HG02884 (cell line): ENCODE measurements around the gene ZNF804B.

ENCODE experiments used
- ATAC-seq: cut with Tn5 transposase; IDR thresholded peaks from one replicate; pipeline ENCODE4 v1.9.1; 2021; ENCODE audit warnings: mild to moderate bottlenecking, moderate library complexity; ENCODE audit not compliant: unreplicated experiment

Gene ZNF804B

DNA sequence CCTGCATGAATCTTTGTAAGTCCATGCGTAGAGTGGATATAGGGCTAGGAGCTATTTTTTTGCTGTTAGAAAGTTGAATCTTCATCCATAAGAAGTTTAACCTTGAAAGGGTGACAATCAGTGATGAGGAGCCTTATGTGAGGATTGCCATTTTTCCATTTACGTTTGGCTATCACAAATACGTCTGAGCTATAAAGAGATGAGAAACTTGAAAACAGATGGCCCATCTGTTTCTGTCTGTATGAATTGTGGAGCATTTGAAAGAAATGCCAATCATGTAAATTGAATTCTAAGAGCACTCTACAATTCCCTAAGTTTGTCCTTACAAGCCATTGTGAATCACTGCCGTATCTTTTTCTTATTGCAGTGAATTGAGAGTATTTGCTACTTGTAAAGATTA is 205.9 kb downstream of the ZNF804B start:
- ATAC-seq = no peak

DNA sequence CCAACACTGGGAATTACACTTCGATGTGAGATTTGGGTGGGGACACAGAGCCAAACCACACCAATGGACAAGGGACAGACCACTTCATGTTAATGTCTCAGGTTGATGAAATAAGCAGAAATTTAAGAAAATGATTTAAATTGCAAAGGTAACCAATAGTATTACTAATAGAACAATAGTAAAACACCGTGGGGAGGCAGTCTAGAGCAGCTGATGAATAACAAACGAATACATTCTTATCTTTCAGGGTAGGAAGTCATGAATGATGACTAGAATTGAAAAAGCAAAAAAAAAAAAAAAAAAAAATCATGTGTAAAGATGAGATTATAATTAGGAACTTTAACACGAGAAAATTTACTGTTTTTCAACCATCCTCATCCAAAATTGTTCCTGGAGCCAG is 207.9 kb downstream of the ZNF804B start:
- ATAC-seq = no peak

DNA sequence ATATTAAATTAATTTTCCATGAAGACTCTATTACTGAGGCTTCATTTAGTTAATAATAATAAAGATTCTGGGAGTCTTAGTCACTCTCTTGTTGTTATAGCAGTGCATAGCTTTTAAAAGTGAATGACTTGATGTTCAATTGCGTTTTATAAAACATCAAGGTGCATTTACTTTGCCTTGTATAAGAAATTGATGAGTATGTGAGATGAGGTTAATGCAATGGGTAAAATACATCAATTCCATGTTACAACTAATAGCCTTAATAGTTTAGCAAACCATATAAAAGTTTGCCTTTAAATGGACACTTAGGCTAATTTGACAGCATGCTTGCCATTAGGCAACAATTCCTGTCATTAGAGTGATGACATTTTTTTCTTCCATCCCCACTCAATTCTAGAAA is 209.7 kb downstream of the ZNF804B start:
- no peak for ATAC-seq

DNA sequence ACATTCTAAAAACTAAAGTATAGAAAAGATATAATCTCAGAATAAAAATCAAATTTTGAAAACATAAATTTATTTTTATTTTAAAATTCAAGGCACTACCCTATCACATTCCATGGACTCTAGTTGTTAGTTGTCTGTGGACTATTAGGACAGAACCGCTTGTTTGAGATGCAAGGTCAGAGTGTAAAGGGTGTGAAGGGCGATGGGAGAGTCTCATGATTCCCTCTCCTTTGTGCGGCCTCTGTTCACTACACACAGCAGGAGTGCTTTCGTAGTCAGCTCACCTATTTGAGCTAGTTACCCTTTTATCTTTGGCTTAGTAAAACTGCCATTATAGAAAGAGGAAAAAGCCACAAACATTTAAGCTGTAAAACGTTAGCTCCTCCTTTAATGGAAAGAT is 225.8 kb downstream of the ZNF804B start:
- ATAC-seq = no peak

DNA sequence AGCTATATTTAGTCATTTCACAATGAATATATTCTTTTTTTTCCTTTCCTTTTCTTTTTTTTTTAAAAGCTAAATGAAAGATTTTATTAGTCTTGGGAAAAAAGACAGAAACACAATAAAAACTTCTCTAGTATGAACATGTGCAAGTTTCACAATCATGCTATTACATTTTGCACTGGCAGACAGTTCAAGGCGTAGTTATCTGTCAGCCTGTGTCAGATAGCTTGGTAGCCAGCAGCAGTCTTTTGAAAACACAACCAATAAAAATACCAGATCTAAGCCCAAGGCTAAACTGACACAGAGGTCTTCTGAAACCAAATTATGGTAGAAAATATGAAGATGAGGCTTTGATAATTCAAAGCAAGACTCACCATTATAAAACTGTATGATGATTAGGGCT is 241.8 kb downstream of the ZNF804B start:
- ATAC-seq = no peak

DNA sequence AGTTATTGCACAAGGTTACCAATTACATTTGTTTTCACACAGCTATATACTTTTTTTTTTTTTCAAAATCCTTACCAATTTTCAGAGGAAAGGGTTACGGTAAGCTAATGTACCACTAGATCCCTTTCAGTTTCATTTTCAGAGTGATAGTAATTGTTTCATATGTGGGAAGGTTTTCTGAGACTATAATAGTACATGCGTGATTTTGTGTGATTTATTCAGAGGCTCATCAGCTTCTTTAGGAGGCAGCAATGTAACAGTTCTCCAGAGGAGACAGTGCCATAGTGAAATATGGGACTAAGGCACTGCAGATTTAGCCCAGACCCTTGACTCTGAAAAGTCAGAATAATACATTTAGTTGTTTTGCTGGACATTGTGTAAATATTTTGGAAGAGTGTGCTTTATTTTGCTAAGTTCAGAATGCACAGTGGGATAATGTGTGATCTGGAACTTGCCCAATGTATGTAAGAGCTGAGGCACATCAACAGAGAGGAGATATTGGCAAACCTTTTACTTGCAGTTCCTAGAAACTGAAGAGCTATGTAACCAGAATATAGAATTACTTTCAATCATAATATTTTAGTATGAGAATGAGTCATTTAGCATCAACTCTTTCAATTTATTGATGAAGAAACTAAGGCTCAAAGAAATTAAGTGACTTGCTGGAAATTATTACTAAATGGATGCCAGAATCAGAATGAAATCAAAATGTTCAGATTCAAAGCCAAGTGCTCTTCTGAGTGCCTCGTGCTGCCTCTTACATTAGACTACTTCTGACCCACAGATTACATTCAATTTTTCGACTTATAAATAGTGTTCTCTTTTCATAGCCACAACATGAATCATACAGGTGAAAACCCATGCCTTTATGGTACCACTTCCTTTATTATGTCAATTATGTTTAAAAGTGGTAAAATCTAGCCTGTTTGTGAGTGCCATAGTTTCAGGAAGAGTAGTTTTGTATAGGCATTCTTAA is 243.8 kb downstream of the ZNF804B start:
- ATAC-seq = peak; percentile 81

DNA sequence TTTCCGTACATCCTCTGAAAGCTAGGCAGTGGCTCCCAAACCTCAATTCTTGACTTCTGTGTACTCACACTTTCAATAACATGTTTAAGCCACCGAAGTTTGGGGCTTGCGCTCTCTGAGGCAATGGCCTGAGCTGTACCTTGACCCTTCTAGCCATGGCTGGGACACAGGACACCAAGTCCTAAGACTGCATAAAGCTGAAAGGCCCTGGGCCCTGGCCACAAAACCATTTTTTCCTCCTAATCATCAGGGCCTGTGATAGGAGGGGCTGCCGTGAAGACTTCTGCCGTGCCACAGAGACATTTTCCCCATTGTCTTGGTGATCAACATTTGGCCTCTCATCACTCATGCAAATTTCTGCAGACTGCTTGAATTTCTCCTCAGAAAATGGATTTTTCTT is 252.5 kb downstream of the ZNF804B start:
- no peak for ATAC-seq

DNA sequence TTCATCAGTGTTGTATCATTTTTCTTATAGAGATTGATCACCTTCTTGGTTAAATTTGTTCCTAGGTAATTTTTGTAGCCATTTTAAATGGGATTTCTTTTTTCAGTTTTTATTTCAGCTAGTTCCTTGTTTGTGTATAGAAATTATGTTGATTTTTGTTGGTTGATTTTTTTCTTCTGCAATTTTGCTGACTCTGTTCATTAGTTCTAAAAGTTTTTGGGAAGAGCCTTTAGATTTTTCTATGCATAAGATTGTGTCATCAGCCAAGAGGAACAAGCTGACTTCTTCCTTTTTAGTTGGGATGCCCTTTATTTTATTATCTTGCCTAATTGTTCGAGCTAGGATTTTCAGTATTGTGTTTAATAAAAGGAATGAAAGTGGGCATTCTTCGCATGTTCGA is 258.2 kb downstream of the ZNF804B start:
- ATAC-seq = no peak

DNA sequence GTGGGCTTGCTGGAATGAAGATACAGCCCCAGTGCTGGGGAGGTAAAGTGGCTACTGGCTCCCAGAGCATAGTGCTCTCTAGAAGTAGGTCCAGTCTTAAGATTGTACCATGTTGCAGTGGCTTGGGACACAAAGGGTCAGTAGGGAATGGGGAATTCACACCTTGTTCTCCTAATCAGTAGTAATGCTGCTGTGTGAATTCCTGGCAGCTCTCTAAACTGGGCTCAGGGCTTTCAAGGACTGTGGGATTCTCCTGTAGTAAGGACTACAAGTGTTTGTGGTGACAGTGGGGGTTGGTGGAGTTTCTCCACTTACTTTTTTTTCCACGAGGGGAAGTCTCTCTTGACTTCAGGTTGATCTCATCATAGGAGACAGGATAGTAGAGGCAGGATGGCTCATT is 262.2 kb downstream of the ZNF804B start:
- no peak for ATAC-seq

DNA sequence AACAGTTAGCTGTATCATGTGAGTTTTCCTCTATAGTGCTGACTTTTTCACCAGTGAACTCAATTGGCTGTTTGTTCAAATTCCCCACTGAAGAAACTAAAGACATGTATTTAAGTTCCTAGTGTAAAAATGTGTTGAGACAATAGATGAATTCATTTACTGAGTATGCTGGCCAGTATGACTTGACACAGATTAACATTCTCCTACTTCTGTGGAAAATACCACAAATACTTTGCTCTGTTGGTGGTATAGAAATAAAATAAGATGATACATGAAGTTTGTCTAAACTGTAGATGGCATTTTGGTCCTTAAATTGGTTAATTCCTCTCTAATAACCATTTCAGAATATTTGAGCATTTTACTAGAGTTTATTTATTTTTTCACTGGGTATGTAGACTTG is 263.7 kb downstream of the ZNF804B start:
- ATAC-seq = no peak

DNA sequence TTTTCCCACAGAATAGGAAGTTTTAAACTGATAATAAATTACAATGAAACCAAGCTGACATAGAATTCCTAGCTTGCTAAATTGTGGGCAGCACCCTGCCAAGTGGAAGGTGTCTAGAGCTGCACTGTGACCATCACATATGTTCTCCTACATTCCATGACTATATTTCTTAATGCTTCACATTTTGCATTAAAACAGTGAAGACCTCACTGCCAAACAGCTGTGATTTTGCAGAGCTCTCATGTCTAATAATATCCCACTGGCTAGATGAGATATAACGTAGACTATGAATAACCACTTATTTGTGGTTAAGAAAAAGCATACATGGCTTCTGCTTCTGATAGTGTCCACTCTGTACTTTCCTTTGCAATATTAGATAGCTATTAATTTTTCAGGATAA is 264.4 kb downstream of the ZNF804B start:
- ATAC-seq = no peak

DNA sequence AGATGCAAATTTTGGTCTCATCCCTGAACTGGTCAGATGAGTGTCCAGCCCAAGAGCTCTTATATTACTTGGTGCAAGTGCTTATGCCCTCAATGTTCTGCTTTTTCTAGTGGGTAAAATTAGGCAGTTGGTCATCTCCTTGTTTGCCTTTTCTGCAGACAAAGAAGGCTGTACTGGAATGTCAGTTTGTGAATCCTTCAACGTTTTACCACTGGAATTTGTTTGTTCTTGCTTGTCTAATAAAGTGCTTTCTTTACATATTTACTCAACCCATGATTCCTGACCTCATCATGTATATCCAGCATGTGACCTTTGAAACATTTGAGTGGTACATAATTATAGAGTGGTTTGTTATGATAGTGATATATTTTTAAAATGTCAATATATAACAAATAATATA is 268.3 kb downstream of the ZNF804B start:
- ATAC-seq = no peak

DNA sequence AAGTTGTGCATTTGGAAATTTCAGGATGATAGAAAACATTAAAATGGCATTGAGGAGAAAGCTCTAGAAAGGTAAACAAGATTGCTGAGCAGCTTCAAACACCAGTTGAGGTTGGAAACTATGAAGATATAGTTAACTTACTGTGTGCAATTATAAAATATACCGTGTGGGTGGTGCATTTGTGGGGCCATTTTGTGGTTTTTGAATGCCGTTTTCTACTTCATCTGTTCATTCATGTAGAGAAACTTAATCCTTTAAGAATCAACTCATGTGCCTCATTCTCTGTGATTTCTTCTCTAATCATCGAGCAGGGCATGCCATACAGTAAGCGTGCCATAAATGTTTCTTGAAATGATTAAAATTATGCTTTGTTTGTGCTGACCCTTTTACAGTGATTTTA is 268.8 kb downstream of the ZNF804B start:
- no peak for ATAC-seq

DNA sequence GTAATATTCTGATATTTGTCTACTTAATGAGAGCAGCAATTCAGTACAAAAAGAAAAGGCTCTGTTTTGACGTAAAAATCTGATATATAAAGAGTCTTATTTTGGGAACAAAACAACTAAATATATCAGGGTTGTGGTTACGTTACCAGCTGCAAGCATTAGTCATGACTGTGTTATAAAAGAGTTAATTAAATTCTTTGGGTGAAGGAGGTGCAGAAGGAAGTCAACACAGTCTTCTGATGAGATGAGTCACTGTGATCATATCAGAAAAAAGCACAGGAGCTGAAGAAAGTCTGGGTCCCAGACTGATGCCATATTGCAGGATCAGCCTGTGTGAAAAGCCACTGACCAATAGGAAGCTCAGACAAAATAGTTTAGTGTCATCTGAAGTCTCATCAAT is 270.4 kb downstream of the ZNF804B start:
- no peak for ATAC-seq

DNA sequence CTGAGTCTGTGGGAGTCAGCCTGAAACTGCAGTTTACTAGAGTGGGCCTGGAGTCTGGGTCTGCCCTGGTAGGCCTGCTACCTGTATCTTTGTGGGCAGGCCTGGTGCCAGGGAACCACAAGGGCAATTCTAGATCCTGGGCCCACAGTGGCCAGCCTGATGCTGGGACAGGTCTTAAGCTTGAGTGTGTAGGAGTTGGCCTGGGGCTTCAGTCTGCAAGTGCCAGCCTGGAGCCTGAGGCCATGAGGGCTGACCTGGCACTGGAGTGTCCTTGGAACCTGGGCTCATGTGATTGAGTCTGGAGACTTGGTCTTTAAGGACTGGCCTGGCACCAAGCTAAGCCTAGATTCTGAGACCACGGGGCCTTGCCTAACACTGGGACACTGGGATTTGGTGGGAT is 281.7 kb downstream of the ZNF804B start:
- ATAC-seq = no peak

DNA sequence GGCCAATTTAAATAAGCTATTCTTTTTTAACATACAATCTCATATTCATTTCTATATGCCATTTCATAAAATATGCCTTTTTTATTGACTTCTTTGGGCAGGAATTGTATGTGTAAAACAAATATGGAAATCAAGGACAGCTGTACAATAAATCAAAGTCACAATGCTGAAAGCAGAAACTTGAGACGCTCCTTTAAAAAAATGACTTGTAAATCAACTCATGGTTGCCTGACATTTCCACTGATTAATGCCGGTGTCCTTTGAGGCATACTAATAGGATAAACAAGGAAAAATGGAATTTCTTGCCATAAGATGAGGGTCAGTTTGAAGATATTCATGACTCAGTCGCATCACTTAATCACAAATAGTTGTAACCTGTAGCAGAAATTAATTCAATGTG is 283.4 kb downstream of the ZNF804B start:
- no peak for ATAC-seq

DNA sequence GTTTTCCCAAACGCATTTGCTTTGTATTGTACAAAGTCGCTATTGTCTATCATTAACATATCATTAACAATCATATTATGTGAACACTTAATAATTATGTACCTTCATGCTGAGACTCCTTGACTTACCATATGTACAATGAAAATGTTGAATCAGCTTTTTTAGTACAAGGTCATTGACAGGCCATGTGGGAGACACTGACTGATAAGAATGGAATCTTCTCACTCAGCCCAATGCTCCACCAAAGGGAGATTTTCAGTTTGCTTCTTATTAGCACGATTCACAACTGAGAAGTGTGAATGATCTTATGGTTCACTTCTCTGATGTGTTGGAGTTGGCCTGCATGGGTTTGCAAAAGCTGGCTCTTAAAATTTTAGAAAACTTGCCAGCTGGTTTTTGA is 289.5 kb downstream of the ZNF804B start:
- ATAC-seq = no peak

DNA sequence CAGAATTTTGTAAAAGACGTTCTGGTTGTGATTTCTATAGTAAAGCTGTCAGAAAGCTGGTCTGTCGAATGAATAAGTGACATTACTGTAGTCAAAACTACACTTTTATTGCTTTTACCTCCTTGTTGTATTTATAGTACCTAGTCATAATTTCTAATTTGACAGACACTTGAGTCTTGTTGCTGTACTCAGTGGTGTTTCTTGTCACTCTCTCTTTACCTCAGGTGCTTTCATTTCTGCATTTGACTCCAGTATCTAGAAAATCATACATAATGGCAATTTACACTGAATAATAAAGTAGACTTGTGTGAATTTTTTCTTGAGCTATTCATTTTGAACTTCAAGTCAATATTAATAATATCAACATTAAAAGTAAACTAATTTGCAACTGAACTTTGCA is 293.6 kb downstream of the ZNF804B start:
- no peak for ATAC-seq

DNA sequence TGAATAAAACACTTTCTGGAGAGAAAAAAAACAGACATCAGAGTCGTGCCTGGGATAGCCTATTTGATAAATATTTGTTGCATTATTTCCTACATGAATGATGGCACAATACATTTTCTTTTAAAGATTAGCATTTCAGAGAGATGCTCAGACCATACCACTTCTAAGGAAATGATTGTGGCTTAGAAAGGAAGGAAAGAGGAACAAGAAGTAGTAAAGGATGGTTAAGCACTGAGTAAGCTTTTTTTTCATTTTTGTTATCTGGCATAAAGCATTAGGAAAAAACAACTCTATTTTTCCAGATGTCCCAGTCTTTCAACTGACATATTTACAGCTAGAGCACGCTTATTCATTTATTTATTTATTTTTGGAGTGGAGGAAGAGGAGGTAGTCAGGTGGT is 294.9 kb downstream of the ZNF804B start:
- ATAC-seq = no peak

DNA sequence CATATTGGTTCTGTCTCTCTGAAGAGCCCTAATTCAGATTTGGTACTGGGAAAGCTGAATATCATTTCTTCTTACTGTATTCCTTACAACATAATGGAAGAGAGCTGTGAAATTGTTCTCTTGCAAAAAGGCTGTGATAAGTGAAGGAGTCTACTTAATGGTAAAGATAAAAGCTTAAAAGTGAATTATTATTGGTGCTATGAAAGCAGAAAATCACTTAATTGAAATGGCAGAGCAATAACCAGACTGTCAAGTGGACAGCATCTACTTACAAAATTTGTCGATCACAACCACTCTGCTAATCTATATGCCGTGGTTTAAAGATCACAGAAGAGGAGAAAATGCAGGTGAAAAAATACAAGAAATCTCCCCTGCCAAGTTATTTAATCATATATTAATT is 300.7 kb downstream of the ZNF804B start:
- ATAC-seq = no peak

DNA sequence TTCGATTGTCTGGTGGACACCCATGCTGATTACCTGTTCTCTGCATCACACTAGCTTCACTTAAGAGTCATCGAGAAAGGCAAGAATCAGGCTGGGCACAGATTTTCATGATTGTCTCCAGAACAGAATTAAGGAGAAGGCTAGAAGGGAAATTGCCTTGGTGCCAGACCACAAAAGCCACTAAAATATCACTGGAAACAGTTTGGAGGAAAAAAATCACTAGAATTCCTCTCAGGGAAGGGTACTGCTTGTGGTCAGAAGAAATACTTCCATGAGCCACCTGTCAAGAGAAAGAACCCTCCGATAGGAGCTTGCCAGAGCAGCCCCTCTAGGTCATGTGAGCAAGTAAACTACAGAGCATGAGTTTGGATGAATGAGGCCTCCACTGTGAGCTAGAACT is 305.3 kb downstream of the ZNF804B start:
- ATAC-seq = no peak

DNA sequence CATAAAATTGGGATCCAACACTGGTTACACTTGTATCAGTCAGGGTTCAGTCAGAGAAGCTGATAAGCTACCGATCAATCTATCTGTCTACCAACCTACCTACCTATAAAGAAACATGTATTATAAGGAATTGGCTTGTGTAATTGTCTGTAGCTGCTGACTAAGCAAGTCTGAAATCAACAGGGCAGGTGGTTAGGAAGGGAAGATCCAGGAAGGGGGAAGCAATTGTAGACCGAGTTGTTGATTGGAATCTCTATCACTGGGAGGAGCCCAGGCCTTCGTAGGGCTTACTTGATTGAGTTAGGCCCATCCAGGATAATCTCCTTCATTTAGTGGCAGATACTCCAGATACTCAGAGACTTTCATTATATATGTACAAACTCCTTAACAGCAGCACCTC is 307.5 kb downstream of the ZNF804B start:
- ATAC-seq = no peak

DNA sequence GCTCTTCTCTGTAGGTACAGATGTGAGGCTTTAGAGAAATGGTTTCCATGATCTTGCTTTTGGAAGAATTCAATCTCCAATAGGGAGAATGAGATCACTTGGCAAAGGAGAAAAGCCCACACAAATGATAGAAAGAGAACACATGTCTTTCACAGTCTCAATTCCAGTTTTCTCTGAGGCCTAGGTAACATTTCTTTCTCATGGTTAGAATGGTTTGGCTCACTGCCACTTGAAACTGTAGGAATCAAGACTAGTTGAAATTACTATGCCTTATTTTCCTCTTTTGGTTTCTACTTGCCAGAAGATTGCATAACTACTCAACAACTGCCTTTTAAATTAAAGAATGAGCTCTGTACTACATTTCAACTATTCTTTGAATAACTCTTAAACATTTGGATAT is 312.6 kb downstream of the ZNF804B start:
- ATAC-seq = no peak
